Activated CD4-positive, CD25-positive, alpha-beta regulatory T cell (primary cell): ENCODE data around the gene GALK1.
"Not testable (repeated sequence)": the region's sequence is repeated elsewhere in the genome, so short reads cannot be mapped to it uniquely, and the experiment has no call there.

Experiments
- DNase-seq, 4 experiments: peaks; one replicate each; lab custom pipeline; 2025; lab: John Stamatoyannopoulos, UW

GALK1 gene

GRCh38 chr17:75763613-75764416 is 1.2 kb downstream of the GALK1 start:
- no peak for DNase-seq

DNA sequence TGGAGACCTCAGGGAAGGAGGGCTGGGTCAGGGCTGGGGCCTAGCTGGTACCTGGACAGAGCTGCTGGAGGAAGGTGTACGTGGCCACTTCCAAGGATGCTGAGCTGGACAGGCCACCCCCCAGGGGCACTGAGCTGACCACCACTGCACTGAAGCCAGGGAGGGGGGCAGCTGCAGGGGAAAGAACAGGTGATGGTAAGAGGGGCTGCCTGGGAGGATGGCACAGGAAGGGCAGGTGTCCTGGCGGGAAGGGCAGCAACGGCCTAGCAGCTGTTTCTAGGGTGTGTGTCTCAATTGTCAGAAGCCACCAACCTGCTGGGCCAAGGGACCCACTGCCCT is 1.8 kb downstream of the GALK1 start:
- no peak for DNase-seq

DNA sequence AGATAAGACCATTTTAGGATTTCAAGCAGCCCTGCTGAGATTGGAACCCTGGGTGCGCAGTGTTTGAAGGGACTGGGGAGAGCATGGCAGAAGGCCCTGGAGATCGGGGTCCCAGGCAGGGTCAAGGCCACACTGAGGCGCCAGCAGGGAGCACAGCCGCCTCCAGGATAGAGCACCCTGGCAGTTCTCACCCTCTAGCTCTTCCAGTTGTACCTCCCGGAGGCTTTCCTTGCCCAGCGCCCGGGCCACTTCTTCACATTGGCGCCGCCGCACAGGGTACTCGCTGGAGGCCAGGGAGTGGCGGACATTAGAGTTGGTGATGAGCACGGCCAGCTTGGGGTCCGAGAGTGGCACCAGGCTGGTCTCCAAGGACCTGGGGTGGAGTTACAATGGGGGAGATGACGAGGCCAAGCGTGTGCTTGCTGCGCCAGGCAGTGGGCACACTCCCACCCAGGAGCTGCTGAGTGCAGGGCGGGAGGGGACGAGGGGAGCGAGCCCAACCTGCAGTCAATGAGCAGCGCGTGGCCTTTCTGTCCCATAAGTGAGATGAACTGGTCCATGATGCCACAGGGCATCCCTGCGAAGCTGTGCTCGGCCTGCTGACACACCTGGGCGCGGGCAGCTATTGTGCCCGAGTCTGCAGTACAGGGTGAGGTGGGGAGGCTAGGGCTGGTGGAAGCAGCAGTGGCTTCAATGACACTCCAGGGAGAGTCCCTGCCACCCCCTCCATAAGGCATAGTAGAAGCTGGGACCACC is 2.3 kb downstream of the GALK1 start:
- no peak for DNase-seq

- DNase-seq = not testable (repeated sequence)
Observed at GRCh38 chr17:75759978-75760640, 4.9 kb downstream of the GALK1 start.

GRCh38 chr17:75759457-75759856 is 5.5 kb downstream of the GALK1 start:
- no peak for DNase-seq

GRCh38 chr17:75758131-75758905 is 6.7 kb downstream of the GALK1 start:
- no peak for DNase-seq

- DNase-seq = no peak
Observed at GRCh38 chr17:75757086-75757681, 7.8 kb downstream of the GALK1 start.

DNA sequence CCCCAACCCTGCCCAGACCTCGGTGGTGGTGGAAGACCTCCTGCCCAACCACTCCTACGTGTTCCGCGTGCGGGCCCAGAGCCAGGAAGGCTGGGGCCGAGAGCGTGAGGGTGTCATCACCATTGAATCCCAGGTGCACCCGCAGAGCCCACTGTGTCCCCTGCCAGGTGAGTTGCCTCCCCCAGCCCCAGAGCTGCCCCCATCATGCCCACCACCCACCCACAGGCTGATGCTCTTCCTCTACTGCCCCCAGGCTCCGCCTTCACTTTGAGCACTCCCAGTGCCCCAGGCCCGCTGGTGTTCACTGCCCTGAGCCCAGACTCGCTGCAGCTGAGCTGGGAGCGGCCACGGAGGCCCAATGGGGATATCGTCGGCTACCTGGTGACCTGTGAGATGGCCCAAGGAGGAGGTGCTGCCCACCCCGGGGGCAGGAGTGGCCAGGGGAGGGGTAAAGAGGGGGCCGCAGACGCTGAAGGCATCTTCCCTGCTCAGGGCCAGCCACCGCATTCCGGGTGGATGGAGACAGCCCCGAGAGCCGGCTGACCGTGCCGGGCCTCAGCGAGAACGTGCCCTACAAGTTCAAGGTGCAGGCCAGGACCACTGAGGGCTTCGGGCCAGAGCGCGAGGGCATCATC is 8.4 kb downstream of the GALK1 start:
- DNase-seq = no peak

- no peak for DNase-seq
Observed at GRCh38 chr17:75755990-75756389, 9.0 kb downstream of the GALK1 start.

DNA sequence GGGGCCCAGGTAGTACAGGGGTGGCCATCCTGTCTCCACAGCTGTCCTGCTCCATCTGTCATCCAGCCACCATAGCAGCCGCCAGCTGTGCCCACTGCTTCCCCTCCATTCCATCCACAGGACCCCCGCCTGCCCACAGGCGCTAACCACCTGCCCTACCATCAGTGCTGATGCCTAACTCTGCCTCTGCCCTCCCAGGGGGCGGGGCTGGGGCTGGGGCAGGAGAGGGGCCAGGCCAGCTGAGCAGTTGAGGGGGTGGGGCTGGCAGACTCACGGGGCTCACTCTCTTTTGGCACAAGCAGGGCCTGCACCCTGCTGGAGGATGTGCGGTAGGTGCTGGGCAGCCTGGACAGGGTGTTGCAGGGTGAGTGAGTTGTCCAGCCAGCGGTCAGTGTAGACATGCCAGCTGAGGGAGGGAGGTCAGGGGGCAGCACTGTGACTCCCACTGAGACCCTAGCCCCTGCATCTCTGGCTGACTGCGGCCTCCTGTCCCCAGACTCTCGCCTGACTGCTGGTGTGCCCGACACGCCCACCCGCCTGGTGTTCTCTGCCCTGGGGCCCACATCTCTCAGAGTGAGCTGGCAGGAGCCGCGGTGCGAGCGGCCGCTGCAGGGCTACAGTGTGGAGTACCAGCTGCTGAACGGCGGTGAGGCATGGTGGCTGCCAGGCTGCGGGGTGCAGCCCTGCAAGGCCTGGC is 9.6 kb downstream of the GALK1 start:
- DNase-seq = no peak

DNA sequence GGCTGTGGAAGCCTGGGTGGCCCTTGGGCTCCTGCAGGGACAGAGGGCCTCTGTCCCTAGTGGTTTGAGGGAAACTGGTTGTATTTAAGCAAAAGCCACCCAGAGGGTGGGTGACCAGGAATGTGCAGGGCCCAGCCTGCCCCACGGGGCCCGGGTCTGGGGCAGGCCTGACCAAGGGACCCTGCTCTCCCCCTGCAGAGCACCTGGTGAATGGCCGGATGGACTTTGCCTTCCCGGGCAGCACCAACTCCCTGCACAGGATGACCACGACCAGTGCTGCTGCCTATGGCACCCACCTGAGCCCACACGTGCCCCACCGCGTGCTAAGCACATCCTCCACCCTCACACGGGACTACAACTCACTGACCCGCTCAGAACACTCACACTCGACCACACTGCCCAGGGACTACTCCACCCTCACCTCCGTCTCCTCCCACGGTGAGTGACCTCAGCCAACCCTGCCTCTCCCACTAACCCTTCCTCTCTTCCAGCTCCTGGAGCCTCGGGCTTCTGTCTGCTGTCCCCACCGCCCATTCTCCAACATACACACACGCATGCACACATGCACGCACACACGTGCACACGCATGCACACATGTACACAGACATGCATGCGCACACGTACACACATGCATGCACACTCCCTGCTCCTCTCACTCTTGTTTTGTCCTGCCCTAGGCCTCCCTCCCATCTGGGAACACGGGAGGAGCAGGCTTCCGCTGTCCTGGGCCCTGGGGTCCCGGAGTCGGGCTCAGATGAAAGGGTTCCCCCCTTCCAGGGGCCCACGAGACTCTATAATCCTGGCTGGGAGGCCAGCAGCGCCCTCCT is 10.4 kb downstream of the GALK1 start:
- DNase-seq = no peak

- peak; percentile 43 to 62 (median 55) for DNase-seq
Observed at GRCh38 chr17:75753514-75754377, 11.2 kb downstream of the GALK1 start.

DNA sequence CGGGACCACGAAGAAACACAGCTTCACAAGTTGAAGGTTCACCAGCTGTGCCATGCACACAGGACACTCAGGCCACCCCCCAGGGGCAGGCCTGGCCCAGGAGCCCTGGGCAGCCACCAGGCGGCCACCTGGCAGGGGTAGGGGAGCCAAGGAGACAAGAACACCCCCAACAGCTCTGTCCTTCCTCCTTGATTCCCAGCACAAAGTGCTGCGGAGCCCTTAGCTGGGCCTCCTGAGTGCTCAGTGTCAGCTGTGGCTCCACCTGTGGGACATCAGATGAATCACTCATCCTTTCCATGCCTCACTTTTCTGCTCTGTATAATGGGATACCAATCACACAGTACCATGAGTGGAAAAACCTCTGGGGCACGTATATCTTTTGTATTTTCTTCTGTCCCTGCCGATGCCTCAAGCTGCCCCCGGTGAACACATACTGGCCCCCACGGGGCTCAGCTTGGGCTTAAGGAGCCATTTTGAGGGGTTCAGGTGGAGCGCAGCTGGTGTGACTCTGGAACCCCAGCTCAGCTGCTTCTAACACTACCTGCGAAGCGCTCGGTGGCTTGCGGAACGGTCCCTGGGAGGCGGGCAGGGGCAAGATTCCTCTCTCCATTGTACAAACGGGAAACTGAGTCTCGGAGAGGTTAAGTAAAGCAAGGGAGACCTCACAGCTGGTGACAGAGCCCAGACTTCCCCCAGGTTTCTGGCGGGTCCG is 12.0 kb downstream of the GALK1 start:
- no peak for DNase-seq

DNA sequence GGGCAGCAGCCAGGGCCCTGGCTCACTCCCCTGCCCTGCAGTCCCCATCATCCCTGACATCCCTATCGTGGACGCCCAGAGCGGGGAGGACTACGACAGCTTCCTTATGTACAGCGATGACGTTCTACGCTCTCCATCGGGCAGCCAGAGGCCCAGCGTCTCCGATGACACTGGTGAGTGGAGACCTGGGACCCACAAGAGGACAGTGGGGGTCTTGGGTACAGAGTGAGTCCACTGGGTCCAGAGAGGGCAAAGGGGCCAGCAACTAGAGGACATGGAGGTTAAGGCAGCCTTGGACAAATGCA is 12.6 kb downstream of the GALK1 start:
- DNase-seq = no peak

- no peak for DNase-seq
Observed at GRCh38 chr17:75751676-75752404, 13.2 kb downstream of the GALK1 start.

DNA sequence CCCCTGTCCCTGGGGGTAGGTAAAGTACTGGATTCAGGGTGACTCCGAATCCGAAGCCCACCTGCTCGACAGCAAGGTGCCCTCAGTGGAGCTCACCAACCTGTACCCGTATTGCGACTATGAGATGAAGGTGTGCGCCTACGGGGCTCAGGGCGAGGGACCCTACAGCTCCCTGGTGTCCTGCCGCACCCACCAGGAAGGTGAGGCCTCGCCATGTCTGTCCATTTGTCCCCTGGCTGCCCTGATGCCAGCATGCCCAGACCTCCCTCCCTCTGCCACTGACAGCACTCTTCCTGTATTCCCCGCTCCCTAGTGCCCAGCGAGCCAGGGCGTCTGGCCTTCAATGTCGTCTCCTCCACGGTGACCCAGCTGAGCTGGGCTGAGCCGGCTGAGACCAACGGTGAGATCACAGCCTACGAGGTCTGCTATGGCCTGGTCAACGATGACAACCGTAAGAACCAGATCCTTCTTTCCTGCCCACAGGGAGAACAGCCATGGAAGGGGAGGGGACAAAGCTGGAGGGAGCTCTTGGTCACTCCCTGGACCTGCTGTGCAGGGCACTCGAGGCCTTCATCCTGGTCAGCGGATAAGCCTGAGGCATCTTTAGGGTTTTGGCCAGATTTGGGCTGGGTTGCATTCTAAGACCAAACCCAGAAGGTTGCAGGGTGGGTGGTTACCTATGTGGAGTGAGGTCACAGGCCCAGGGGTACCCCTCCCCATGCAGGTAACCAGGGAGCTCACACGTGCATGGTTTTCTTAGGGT is 14.2 kb downstream of the GALK1 start:
- DNase-seq = no peak
